ENCODE measurements around the gene CPLANE2. TPM values are rescaled to one million over a fixed set of nuclear protein-coding genes. Genes with fewer than 3 reads are reported as not detected.

CPLANE2 gene
- total and polyA plus RNA-seq, 2 of the 4 experiments (the other 2 are of a cell fraction): 3.2 to 5.8 TPM

DNA sequence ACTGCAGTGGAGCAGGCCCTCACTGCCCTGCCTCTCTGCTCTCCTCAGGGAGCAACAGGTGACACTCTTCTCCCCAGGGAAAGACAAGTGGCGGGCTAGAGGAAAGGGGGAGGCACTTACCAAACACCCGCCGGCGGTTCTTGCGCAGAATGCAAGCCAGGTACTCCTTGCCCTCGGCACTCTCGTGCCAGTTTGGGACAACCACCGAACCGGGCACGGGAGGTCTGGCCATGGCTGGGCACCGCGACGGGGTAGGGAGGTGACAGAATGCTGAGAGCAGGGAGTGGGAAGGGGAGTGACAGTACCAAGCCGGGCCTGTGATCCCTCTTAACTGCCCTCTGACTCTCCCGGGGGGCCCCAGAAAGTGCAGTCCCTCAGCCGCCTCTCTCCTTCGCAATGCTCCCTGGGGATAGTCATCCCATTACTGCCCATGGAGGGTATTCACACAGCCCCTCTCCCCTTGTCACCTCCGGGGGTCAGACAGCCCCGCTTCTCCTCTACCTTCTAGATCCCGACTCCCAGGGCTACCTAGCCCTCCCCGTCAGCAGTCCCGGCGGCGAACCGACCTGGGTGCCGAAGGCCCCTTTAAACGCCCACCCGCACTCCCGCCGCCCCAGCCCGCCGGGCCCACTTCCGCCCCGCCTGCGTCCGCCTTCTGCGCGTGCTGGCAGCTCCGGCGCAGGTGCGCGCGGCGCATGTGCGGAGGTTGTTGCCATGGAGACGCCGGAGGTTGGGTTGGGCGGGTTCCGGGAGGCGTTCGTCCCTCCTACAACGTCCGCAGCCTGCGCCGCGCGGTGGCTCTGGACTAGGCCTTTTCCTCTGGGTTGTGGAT lies at the start of gene CPLANE2 (continued):
- TF ChIP-seq ELK1 (IDR thresholded peaks at IDR 0.05; ENCODE audit: borderline replicate concordance, low read depth, low read length): no peak
- TF ChIP-seq, protein P1, sequence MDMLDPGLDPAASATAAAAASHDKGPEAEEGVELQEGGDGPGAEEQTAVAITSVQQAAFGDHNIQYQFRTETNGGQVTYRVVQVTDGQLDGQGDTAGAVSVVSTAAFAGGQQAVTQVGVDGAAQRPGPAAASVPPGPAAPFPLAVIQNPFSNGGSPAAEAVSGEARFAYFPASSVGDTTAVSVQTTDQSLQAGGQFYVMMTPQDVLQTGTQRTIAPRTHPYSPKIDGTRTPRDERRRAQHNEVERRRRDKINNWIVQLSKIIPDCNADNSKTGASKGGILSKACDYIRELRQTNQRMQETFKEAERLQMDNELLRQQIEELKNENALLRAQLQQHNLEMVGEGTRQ (IDR thresholded peaks at IDR 0.05; ENCODE audit: low read depth, low read length): peak; percentile 28; the same call in 1 of the 2 replicates
- TF ChIP-seq MXI1 (IDR thresholded peaks at IDR 0.05; ENCODE audit: borderline replicate concordance, low read depth, low read length): peak; percentile 92

Data from IMR-90 (cell line).